Amniotic epithelial cell (primary cell): ENCODE results near the gene PEX26.
"Not testable (repeated sequence)": the region's sequence is repeated elsewhere in the genome, so short reads cannot be mapped to it uniquely, and the experiment has no call there.

Experiments used
- DNase-seq: peaks from one replicate; pipeline ENCODE4 v3.0.0-alpha.2; 2010; ENCODE audit warnings: low read depth

The PEX26 gene

DNA sequence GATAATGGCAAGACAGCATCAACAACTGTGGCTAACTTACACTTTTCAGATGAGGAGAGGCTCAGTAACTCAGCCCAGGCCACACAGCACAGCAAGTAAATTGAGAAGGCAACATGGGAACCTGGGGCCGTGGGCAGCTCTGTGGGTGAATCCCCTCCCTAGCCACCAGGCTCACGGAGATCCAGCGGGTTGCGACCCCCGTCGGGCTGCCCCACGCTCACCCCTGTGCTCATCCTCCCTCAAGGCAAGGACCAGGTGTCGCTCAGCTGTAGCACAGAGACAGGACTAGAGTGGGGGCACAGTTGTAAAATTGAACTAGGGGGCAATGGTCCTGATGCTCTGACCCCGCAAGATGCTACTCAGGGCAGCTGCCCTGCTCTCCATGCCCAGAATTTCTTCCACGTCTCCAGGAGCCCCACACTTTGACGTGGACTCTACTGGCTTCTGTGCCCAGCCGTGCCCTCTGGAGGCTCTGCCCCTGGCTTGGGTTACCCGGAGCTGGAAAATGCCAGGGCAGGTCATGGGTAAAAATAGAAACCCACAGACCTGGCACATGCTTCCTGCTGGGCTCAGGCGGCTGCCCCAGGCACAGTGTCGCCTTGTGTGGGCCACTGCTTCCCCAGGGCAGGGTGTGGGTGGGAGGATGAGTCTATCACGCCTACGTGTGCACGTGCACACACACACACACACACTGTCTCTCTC is 41.8 kb downstream of the PEX26 start:
- DNase-seq: no peak

DNA sequence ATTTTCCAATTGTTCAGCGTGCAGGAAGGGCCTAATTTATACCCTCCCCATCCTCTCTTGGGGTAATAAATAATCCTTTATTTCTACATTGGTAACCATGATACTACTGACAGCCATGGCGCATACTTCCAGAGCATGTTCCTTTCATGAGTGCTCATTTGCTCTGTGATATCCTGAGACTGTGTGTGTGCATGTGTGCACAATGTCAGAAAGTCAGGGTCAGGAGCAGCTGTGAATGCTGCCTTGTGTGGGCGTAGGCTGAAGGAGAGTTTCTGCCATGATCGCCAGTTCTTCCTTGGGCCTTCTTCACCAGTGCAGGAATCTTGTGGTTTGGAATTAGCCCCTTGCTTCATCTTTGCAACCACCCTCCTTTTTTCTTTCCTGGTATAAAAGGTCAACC is 43.1 kb downstream of the PEX26 start:
- DNase-seq: peak; percentile 8

DNA sequence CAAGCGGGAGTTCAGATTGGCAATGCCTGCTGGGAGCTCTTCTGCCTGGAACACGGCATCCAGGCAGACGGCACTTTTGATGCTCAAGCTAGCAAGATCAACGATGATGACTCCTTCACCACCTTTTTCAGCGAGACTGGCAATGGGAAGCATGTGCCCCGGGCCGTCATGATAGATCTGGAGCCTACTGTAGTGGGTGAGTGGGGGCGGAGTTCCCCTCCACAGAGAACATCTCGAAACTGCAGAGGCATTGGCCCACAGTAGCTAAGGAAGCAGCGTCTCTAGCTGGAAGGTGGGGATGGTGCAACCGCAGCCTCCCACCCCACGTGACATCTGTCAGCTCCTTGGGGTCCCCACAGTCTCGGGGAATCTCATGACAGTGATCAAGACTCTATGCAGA is 43.7 kb downstream of the PEX26 start:
- no peak for DNase-seq

DNA sequence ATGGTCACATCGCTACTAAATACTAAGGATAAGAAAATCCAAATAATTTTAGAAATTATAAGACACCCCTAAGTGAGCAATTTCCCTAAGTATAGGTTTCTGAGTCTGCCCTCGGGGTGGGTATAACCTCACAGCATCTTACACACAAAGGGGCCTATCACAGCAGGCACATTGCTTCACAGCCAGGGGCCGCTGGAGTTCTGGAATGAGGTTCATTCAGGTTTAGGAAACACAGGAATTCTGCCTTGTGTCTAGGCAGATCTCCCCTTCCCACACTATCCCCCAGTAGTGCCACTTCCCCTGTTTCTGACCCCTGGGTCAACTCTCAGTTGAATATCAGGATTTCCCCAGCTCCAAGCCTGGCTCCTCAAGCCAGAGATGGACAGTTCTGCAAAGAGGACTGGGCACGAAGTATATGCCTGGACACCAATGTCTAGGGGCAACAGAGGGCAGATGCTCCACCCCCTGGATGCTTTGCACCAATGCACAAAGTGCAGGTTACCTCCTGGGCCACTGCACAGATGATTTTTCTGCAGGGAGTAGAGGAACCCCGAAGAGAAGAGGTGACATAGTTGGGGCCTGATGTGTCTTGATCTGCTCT is 44.3 kb downstream of the PEX26 start:
- DNase-seq: no peak

DNA sequence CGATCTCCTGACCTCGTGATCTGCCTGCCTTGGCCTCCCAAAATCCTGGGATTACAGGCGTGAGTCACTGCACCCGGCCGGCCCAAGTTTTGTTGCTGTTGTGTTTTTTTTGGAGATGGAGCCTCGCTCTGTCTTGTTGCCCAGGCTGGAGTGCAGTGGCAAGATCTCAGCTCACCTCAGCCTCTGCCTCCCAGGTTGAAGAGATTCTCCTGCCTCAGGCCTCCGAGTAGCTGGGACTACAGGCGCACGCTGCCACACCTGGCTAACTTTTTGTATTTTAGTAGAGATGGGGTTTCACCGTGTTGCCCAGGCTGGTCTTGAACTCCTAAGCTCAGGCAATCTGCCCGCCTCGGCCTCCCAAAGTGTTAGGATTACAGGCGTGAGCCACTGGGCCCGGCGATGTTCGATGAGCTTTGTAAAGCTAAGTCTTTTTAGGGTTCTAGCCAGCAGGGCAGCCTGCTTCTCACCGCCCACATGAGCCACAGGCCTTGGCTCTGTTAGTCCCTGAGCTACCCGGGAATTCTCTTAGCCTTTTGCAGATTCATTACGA is 45.8 kb downstream of the PEX26 start:
- not testable (repeated sequence) for DNase-seq

DNA sequence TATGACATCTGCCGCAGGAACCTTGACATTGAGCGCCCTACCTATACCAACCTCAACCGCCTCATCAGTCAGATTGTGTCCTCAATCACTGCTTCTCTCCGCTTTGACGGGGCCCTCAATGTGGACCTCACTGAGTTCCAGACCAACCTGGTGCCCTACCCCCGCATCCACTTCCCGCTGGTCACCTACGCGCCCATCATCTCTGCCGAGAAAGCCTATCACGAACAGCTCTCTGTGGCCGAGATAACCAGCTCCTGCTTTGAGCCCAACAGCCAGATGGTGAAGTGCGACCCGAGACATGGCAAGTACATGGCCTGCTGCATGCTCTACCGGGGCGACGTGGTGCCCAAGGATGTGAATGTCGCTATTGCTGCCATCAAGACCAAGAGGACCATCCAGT is 48.8 kb downstream of the PEX26 start:
- no peak for DNase-seq

DNA sequence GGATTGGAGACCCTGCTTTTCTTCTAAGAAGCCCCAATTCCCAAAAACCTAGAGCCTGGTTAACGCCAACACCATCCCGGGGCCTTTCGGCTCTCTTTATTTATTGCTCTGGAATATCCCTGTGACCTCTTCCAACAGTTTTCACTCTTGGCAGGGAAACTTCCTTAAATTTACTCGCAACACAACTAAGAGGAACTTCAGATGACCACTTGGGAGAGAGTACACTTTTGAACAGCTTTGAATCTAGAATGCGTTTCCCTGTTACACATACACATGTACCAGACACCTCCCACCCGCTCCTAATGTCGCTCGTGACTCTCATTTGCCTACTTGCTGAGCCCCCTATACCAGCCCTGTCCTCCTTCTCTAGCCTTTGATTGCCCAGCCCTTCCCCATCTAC is 52.2 kb downstream of the PEX26 start:
- DNase-seq: no peak

DNA sequence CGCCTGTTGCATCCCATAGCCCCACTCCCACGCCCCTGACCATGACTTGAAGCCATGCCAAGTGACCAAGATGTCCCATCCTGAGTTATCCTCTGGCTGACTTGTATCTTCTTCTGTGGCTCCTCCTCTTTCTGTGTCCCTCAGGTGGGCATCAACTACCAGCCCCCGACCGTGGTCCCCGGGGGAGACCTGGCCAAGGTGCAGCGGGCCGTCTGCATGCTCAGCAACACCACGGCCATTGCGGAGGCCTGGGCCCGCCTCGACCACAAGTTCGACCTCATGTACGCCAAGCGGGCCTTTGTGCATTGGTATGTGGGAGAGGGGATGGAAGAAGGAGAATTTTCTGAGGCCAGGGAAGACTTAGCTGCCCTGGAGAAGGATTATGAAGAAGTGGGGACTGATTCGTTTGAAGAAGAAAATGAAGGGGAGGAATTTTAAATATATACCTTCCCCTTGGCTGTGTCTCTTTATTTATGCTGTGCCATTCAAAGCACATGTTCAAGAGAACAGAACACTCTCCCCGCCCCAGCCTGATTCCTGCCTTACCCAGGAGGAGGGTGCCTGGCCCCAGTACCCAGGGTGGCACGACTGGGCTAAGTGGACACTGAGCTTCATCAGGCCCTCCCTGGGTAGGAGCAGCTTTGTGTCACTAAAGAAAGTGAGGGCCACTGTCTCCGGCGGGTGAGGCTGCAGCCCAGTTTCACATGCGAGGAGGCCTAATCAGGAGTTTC is 53.1 kb downstream of the PEX26 start:
- DNase-seq: no peak

DNA sequence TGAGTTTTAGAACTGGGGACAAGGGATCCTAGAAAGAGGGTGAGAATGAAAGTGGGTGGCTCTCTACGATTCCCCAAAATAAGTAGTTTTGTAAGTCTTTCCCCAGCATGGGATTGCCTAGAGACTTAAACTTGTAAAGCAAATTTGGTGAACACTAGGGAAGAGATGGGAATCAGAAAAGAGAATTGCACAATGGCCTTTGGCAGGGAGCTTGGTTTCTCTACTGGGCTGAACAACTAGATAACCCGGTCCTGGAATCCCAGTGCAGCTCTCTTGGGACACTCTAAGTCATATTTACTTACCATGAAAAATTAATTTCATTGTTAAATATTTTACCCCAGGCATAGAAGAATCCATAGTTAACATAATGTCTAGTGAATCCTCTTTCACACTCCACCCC is 55.7 kb downstream of the PEX26 start:
- DNase-seq: no peak

DNA sequence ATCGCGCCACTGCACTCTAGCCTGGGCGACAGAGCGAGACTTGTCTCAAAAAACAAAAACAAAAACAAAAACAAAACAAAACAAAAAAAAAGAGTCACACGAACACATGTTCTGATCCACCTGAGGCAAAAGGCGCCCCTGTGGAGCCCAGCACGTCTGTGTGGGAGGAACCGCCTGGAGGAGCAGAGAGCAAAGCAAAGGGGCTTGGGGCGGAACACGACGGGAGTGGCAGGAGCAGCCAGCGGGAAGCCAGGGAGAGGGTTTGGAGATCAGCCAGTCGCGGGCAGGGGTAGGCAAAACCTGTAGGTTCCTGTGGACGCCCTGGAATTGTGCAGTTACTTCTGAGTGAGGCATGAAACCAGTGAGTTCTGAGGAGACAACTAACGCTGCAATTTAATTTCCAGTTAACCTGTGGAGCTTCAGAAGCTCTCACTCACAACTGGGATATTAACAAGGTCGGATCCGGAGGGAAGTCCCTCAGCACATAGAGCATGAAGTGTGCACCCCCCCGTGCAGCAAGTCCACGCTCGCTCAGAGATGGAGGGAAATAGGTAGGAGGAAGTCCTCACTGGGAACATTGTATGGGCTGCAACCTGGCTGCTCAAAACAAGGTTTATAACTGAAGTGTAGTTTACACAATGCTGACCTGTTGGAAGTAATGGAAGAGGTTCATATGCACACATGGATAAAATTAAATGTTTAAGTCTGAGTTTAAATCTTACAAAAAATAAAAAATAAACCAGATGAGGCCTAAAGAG is 59.0 kb downstream of the PEX26 start:
- DNase-seq: no peak

DNA sequence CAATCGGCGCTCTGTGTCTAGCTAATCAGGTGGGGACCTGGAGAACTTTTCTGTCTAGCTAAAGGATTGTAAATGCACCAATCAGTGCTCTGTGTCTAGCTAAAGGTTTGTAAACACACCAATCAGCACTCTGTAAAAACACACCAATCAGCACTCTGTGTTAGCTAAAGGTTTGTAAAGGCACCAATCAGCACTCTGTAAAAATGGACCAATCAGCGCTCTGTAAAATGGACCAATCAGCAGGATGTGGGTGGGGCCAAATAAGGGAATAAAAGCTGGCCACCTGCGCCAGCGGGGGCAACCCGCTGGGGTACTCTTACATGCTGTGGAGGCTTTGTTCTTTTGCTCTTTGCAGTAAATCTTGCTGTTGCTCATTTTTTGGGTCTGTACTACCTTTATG is 63.2 kb downstream of the PEX26 start:
- not testable (repeated sequence) for DNase-seq

DNA sequence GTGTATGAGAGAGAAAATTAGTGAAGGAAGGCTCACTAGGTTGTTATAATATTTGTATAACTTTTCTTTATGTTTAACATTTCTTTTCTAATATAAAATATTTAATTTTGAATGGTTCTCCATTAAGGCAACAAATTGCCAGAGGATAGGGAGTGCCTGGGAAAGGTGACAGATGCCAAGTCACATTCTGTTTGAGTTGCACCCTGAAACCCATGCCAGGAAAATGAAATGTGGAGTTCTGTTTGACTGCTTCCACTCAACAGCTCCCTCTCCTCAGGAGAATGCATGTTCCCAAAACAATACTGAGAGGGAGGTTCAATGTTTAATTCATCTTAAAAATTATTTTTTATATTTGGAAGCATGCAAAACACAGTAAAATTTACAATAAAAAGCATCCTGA is 66.3 kb downstream of the PEX26 start:
- no peak for DNase-seq

DNA sequence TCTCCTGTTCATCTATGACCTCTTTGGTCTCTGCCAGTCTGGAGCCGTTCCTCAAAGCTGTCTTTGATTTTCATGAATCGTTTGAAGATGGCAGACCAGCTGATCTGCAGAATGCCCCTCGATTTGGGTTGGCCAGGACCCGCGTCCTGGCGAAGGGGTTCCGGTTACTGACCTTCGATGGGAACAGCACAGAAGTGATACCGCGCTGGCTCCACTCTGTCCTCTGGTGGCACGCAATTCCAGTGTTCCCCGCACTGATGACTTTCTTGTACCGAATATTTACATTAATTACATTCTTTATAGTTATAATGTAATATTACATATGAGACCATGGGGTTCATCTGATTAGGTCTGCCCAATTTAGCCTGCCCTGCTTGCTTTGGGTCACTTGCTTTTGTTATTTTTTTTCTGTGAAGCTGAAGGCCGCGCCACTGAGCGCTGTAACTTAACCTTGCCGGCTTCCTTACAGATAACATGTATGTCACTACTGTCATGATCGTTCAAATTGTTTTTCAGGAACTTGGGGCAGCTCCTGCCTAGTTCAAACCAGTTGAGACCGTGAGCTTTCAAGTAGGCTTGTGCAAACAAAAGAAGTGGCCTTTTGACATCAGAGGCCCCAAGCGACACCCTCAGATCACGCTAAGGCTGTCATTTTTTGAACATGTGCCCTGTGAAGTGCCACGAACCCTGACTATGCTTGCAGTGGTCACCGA is 68.0 kb downstream of the PEX26 start:
- no peak for DNase-seq

DNA sequence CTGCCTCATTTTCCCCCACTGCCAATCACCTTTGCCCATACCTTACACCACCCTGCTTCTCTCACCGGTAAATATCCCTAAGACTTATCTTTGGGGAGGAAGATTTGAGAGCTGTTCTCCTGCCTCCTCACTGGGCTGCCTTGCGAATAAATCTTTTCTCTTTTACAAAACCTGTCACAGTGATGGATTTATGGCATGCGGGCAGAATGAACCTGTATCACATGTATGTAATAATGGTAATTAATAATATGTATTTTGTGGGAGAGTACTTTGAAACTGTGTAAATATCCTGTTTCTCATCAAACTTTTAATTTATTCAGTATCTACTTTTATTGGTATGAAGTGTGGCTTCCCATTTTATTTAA is 68.6 kb downstream of the PEX26 start:
- no peak for DNase-seq

DNA sequence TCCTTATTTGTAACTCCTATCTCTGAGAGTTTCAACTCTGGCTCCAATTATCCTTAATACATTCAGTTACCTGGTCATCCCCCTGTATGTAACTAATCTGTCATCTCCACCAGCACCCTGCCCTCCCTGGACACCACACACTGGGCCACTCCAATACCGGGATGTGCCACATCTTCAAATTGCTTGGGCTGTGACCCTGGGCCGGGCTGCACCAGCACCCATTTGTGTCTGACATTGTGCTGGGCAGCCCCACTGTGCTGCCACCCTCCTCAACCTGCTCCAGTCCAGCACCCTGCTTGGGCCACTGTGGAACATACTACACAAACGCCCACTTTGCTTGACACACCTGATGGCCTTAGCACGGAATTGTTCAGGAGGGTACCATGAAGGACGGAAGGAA is 70.0 kb downstream of the PEX26 start:
- no peak for DNase-seq

DNA sequence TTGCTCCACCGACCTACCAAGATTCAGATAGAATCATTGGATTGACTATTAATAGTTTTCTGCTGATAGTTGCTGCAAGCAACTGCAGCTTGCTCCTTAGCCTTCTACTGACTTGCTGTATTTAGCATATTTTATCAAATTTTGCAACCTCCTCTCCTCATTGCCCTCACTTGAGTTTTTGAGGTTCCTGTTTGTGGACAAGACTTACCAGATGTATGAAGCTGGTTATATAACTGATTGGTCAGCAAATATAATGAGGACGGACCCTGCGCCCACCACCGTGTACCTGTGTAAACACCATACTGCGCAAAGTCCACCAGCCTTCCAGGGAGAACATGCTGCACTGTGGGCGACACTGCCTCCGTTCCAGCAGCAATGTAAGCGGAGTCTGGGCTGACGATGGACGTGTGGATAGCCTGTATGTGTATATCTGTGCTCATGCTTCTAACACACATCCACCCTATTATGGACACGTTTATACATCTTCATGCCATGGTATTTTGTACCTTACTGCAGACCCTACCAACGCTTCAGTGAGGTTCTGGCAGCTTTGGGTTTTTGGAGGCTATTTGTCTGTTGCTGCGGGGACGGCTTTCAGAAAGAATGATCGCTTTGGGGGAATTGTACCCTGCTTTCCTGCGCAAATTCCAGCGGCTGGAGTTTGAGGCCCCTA is 70.6 kb downstream of the PEX26 start:
- no peak for DNase-seq

DNA sequence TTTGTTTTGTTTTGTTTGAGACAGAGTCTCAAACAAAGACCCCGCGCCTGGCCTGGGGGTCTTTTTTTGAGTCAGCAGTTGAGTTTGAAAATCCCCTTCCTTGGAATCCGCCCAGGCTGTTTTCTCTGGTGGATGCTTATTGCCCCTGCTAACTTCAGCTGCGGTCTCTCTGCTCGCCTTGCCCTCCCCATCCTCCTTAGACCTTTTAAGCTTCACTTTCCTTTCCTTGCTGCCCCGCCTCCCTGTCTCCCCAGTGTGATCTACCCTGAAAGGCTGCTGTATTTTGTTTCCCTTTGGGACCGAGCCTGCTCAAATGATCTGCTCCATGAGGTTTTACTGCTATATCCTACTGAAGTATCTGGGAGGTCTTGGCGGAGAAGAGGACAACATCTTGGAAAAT is 74.7 kb downstream of the PEX26 start:
- DNase-seq: no peak

DNA sequence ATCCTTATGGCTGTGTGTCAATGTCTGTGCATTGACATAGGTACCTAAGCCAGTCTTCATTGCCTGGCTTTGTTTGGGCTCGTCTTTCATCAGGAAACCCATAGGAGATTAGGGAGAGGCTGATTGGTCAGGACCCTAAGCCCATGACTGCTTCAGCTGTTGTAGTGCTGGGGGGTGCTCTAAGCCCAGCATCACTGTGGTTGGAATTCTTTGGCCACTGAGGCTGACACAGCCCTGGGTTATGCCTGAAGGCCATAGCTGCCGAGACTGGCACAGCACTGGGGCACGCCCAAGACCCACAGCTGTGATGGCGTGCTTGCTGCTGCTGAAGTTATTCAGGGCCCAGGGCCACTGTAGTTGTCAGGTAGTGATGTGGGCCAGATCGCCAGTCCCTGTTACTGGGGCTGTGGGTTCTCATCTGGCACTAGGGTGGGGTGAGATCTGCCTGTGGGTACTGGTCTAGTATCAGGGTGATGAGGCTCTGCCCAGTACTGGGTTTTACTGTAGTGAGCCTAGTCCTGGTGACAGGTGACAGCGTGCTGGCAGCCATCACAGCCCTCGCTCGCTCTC is 77.1 kb downstream of the PEX26 start:
- DNase-seq: no peak
